ENCODE data around the gene CD200.

DNA sequence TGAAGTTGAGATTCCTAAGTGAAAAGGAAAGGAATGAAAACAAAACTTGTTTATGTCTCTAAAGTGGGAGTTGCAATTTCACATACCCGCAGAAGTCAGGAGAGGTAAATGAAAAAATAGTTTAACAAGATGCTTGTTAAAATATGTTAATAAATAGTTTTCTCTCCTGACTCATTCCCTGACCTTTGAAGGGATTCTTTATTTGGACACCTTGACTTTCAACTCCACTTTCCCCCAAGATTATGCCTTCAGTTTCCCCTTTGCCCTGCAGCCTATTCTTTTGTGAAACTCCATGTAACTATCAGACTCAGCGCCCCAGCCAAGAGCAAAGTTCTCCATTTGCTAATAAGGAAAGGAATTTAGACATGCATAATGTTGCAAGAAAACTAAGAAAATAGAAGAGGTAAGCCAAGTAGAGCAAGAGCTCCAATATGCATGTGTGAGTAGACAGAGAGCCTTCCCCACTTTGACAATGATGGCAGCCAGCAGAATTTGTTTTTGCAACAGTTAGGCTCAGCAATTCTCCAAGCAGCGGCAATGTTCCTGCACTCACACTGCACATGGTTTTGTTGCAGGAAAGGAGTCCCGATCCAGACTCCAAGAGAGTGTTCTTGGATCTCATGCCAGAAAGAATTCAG lies 61.2 kb downstream of the CD200 start:
- no peak for TF ChIP-seq POLR2A (IDR thresholded peaks at IDR 0.05)
- TF ChIP-seq, protein P1, sequence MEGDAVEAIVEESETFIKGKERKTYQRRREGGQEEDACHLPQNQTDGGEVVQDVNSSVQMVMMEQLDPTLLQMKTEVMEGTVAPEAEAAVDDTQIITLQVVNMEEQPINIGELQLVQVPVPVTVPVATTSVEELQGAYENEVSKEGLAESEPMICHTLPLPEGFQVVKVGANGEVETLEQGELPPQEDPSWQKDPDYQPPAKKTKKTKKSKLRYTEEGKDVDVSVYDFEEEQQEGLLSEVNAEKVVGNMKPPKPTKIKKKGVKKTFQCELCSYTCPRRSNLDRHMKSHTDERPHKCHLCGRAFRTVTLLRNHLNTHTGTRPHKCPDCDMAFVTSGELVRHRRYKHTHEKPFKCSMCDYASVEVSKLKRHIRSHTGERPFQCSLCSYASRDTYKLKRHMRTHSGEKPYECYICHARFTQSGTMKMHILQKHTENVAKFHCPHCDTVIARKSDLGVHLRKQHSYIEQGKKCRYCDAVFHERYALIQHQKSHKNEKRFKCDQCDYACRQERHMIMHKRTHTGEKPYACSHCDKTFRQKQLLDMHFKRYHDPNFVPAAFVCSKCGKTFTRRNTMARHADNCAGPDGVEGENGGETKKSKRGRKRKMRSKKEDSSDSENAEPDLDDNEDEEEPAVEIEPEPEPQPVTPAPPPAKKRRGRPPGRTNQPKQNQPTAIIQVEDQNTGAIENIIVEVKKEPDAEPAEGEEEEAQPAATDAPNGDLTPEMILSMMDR (IDR thresholded peaks at IDR 0.05) = no peak

Data from Peyer's patch (tissue), 4 donors.